ENCODE data around the gene CNTRL.

GRCh38 chr9:121048175-121048574 lies 26.6 kb upstream of the CNTRL start:
- TF ChIP-seq CTCF (IDR thresholded peaks at IDR 0.05) (no peak), POLR2A (IDR thresholded peaks at IDR 0.05) (no peak)
